ENCODE results near the gene URB1. TPM values are rescaled to one million over a fixed set of nuclear protein-coding genes. Genes with fewer than 3 reads are reported as not detected.
A peak's percentile ranks its signal among the peaks of the same experiment; 100 is the strongest.
"Not testable (repeated sequence)": the region's sequence is repeated elsewhere in the genome, so short reads cannot be mapped to it uniquely, and the experiment has no call there.

Gene URB1
- polyA plus RNA-seq, 2 of the 4 experiments (the other 2 are of a cell fraction): 8.7 to 10.1 TPM

GRCh38 chr21:32370998-32371766 is 21.6 kb downstream of the URB1 start:
- ATAC-seq (no peak), FAIRE-seq (no peak), DNase-seq (ENCODE audit: low read depth in 1 of 2, low spot score in 1 of 2) (no peak)
- TF ChIP-seq REST (IDR thresholded peaks at IDR 0.05): no peak
- no peak for TF ChIP-seq CEBPB (IDR thresholded peaks at IDR 0.05)
- TF ChIP-seq BCL3 (IDR thresholded peaks at IDR 0.05): no peak
- TF ChIP-seq NPAS2 (CRISPR knock-in tag; IDR thresholded peaks at IDR 0.05; ENCODE audit: borderline replicate concordance): no peak
- no peak for TF ChIP-seq MAZ (IDR thresholded peaks at IDR 0.05; ENCODE audit: borderline replicate concordance, low read depth, low read length)
- TF ChIP-seq SMC3 (IDR thresholded peaks at IDR 0.05): no peak
- no peak for TF ChIP-seq FOXS1 (CRISPR knock-in tag; IDR thresholded peaks at IDR 0.05)
- TF ChIP-seq ZFP36 (IDR thresholded peaks at IDR 0.05; ENCODE audit: borderline replicate concordance, partially characterized antibody): no peak
- no peak for TF ChIP-seq ZSCAN20 (CRISPR knock-in tag; IDR thresholded peaks at IDR 0.05)
- TF ChIP-seq RARB (CRISPR knock-in tag; IDR thresholded peaks at IDR 0.05): no peak
- TF ChIP-seq ESRRA (IDR thresholded peaks at IDR 0.05; ENCODE audit: borderline replicate concordance, low read length): no peak
- TF ChIP-seq PBX3 (IDR thresholded peaks at IDR 0.05): no peak
- no peak for TF ChIP-seq EHMT2 (IDR thresholded peaks at IDR 0.05; ENCODE audit: low read depth)
- TF ChIP-seq USF2 (IDR thresholded peaks at IDR 0.05): no peak
- no peak for TF ChIP-seq FOSB (CRISPR knock-in tag; IDR thresholded peaks at IDR 0.05)
- TF ChIP-seq MYC (IDR thresholded peaks at IDR 0.05; ENCODE audit: borderline replicate concordance, low read length): no peak
- TF ChIP-seq CHD4 (IDR thresholded peaks at IDR 0.05; ENCODE audit: borderline replicate concordance): no peak
- no peak for TF ChIP-seq RNF2 (IDR thresholded peaks at IDR 0.05; ENCODE audit: borderline replicate concordance, low read depth)
- Histone ChIP-seq H3K27ac (peak overlapping the region; percentile 53 to 57), H3K4me2 (no peak overlapping the region), H3K4me1 (peaks cover 30% of the 10 kb centered on the region), H3K9me3 (no peaks in the 10 kb centered on the region), H3K4me3 (no peak overlapping the region)
- ChIA-PET POLR2A (no interaction called here), CTCF (interaction anchor here (0.9 to 1.8 kb wide), 5 partner anchors 9 to 230 kb away, joined by 3 to 4 read pairs (median 3); no protein-coding TSS in a partner anchor)
- 87% methylated on average over 6 of the region's 6 CpGs for WGBS (ENCODE audit: missing lambda C conversion rate)

GRCh38 chr21:32368961-32369360 is 23.9 kb downstream of the URB1 start:
- H3K4me2 ChIP-seq; POLR2A ChIA-PET; ATAC-seq; H3K4me3 ChIP-seq; H3K9me3 ChIP-seq; DNase-seq (ENCODE audit: low read depth in 1 of 2, low spot score in 1 of 2); FAIRE-seq; H3K27ac ChIP-seq: not testable (repeated sequence)
- CTCF ChIA-PET: interaction anchor here (0.9 to 1.6 kb wide), 3 partner anchors 9 to 232 kb away, joined by 3 read pairs; no protein-coding TSS in a partner anchor
- 83% methylated on average over 1 of the region's 1 CpG for WGBS (ENCODE audit: missing lambda C conversion rate)
- peaks cover 30% of the 10 kb centered on the region for H3K4me1 ChIP-seq

Measured in A549 (cell line).